H1 (cell line): ENCODE data around the gene LAYN. TPM values are rescaled to one million over a fixed set of nuclear protein-coding genes. Genes with fewer than 3 reads are reported as not detected.

Source experiments
- CTCF ChIA-PET: fragments of 300-600 bp; sonication (Branson Sonifier 250); formaldehyde crosslinking; loops from one replicate; lab custom pipeline; 2021; ENCODE audit not compliant: partially characterized antibody; lab: Charles Lee
- POLR2A ChIA-PET: fragments of 300-600 bp; sonication (Branson Sonifier 250); formaldehyde crosslinking; loops from one replicate; lab custom pipeline; 2021; ENCODE audit warnings: inconsistent platforms; ENCODE audit not compliant: partially characterized antibody; lab: Charles Lee
- DNase-seq, 2 experiments: peaks; one replicate each; pipeline versions ENCODE4 v3.0.0 to v3.0.0-alpha.2; 2010 to 2022; ENCODE audit warnings: low spot score in 2 of 2, low read depth in 1 of 2, mixed read lengths in 1 of 2
- FAIRE-seq: peaks from 2 replicates; lab custom pipeline; 2011; peaks lifted over from hg19 to GRCh38; lab: Jason Lieb, UNC
- H2AFZ ChIP-seq: 2 replicates; pipeline ENCODE4 v1.8.1; 2012; ENCODE audit warnings: low read length, inconsistent platforms
- H2AK5ac ChIP-seq: 2 replicates; pipeline ENCODE4 v1.6.1; 2013; ENCODE audit warnings: low read depth, low read length
- H2BK120ac ChIP-seq: replicated peaks from 2 replicates; pipeline ENCODE3; 2013; ENCODE audit warnings: low read depth, low read length, inconsistent platforms
- H2BK12ac ChIP-seq: 2 replicates; pipeline ENCODE4 v1.6.1; 2013; ENCODE audit warnings: low read depth, low read length
- H2BK15ac ChIP-seq: 2 replicates; pipeline ENCODE4 v1.6.1; 2013; ENCODE audit warnings: low read length
- H2BK20ac ChIP-seq: 2 replicates; pipeline ENCODE4 v1.6.1; 2013; ENCODE audit warnings: low read length
- H2BK5ac ChIP-seq: 2 replicates; pipeline ENCODE4 v1.6.1; 2013; ENCODE audit warnings: low read depth, low read length
- H3K14ac ChIP-seq: 2 replicates; pipeline ENCODE4 v1.6.1; 2013; ENCODE audit warnings: inconsistent platforms; ENCODE audit not compliant: insufficient read length
- H3K18ac ChIP-seq: 2 replicates; pipeline ENCODE4 v1.6.1; 2013; ENCODE audit warnings: low read length; ENCODE audit errors: extremely low read depth
- H3K23ac ChIP-seq: 2 replicates; pipeline ENCODE4 v1.6.1; 2013; ENCODE audit warnings: inconsistent platforms; ENCODE audit not compliant: insufficient read length
- H3K23me2 ChIP-seq: 2 replicates; pipeline ENCODE4 v1.6.1; 2013; ENCODE audit warnings: low read depth, low read length
- H3K27ac ChIP-seq: 2 replicates; pipeline ENCODE4 v1.6.1; 2011; ENCODE audit warnings: low read depth, low read length, inconsistent platforms
- H3K27me3 ChIP-seq, 4 experiments: replicated peaks in 1 of 4; 1 replicate in 1 of 4; 2 replicates in 3 of 4; pipeline versions ENCODE4 v1.6.1 to v1.8.1; 2011 to 2013; ENCODE audit warnings: low read length in 3 of 4, mild to moderate bottlenecking in 3 of 4, inconsistent platforms in 2 of 4, mixed read lengths in 2 of 4, moderate library complexity in 1 of 4; ENCODE audit not compliant: control insufficient read depth in 3 of 4, insufficient read depth in 3 of 4; ENCODE audit errors: extremely low read depth in 1 of 4
- H3K36me3 ChIP-seq, 4 experiments: 2 replicates each; pipeline versions ENCODE4 v1.6.1 to v1.8.1; 2011 to 2013; ENCODE audit warnings: mild to moderate bottlenecking in 4 of 4, low read length in 3 of 4, moderate library complexity in 2 of 4, control low read depth in 1 of 4, inconsistent platforms in 1 of 4; ENCODE audit not compliant: insufficient read depth in 4 of 4, control insufficient read depth in 2 of 4
- H3K4ac ChIP-seq: replicated peaks from 2 replicates; pipeline ENCODE3; 2013; ENCODE audit warnings: low read length, low read depth, mixed read lengths, inconsistent platforms; ENCODE audit not compliant: insufficient read length
- H3K4me1 ChIP-seq, 4 experiments: replicated peaks in 1 of 4; 1 replicate in 1 of 4; 2 replicates in 3 of 4; pipeline versions ENCODE4 v1.6.1 to v1.8.1; 2011 to 2013; ENCODE audit warnings: low read length in 3 of 4, inconsistent platforms in 2 of 4, mixed read lengths in 1 of 4; ENCODE audit not compliant: insufficient read depth in 4 of 4, control insufficient read depth in 3 of 4
- H3K4me2 ChIP-seq, 2 experiments: 2 replicates each; pipeline versions ENCODE4 v1.6.1 to v1.8.1; 2011 to 2013; ENCODE audit warnings: low read depth in 2 of 2, low read length in 2 of 2, control low read depth in 1 of 2, inconsistent platforms in 1 of 2, mild to moderate bottlenecking in 1 of 2; ENCODE audit not compliant: insufficient read depth in 1 of 2
- H3K4me3 ChIP-seq, 4 experiments: fragments of 200-600, 300-600 bp in 1 of 4; sonication (generic), shearing (Covaris generic), sonication (Bioruptor Twin) in 1 of 4; 2 replicates each; pipeline versions ENCODE4 v1.5.1 to v1.8.1; 2011 to 2016; ENCODE audit warnings: low read length in 4 of 4, low read depth in 3 of 4, control low read depth in 2 of 4, inconsistent platforms in 2 of 4, mild to moderate bottlenecking in 2 of 4, mixed read lengths in 1 of 4, moderate library complexity in 1 of 4; ENCODE audit not compliant: insufficient read depth in 2 of 4; ENCODE audit errors: extremely low read depth in 1 of 4
- H3K56ac ChIP-seq: replicated peaks from 2 replicates; pipeline ENCODE3; 2013; ENCODE audit warnings: low read depth, mild to moderate bottlenecking, mixed read lengths, low read length, inconsistent platforms; ENCODE audit not compliant: insufficient read length
- H3K79me1 ChIP-seq: 2 replicates; pipeline ENCODE4 v1.6.1; 2013; ENCODE audit warnings: low read depth, low read length, control low read depth
- H3K79me2 ChIP-seq, 2 experiments: 2 replicates each; pipeline versions ENCODE4 v1.6.1 to v1.8.1; 2012 to 2013; ENCODE audit warnings: low read length in 2 of 2, mild to moderate bottlenecking in 2 of 2, inconsistent platforms in 1 of 2; ENCODE audit not compliant: insufficient read depth in 2 of 2, control insufficient read depth in 1 of 2
- H3K9ac ChIP-seq, 4 experiments: replicated peaks in 1 of 4; 1 replicate in 1 of 4; 2 replicates in 3 of 4; pipeline versions ENCODE4 v1.6.1 to v1.8.1; 2011 to 2013; ENCODE audit warnings: low read depth in 3 of 4, low read length in 3 of 4, control low read depth in 2 of 4, mild to moderate bottlenecking in 2 of 4, moderate library complexity in 2 of 4, inconsistent platforms in 1 of 4; ENCODE audit errors: extremely low read depth in 1 of 4
- H3K9me3 ChIP-seq, 2 experiments: 2 replicates each; pipeline versions ENCODE4 v1.6.1 to v1.8.1; 2012 to 2013; ENCODE audit warnings: mild to moderate bottlenecking in 2 of 2, moderate library complexity in 2 of 2, control low read depth in 1 of 2, inconsistent platforms in 1 of 2, low read depth in 1 of 2, low read length in 1 of 2, mixed read lengths in 1 of 2; ENCODE audit not compliant: insufficient read depth in 2 of 2
- H4K20me1 ChIP-seq, 2 experiments: replicated peaks in 1 of 2; 2 replicates each; pipeline versions ENCODE3 to v1.8.1; 2011 to 2013; ENCODE audit warnings: inconsistent platforms in 2 of 2, low read length in 2 of 2, mild to moderate bottlenecking in 1 of 2; ENCODE audit not compliant: insufficient read depth in 2 of 2, control insufficient read depth in 1 of 2
- H4K5ac ChIP-seq: 2 replicates; pipeline ENCODE4 v1.6.1; 2013; ENCODE audit warnings: low read length, low read depth, mixed read lengths, inconsistent platforms; ENCODE audit not compliant: insufficient read length
- H4K8ac ChIP-seq: 2 replicates; pipeline ENCODE4 v1.8.0; 2013; ENCODE audit warnings: mild to moderate bottlenecking, moderate library complexity, low read length, inconsistent platforms; ENCODE audit not compliant: insufficient read depth; ENCODE audit errors: extremely low read depth
- H4K91ac ChIP-seq: replicated peaks from 2 replicates; pipeline ENCODE3; 2013; ENCODE audit warnings: low read length, mixed read lengths, inconsistent platforms; ENCODE audit not compliant: insufficient read length
- KDM4A ChIP-seq: IDR thresholded peaks from one replicate; pipeline ENCODE4 v1.7.1; 2012; ENCODE audit warnings: low read depth, mild to moderate bottlenecking, moderate library complexity, low read length, inconsistent platforms; ENCODE audit not compliant: severe bottlenecking
- polyA plus RNA-seq, 7 experiments: library from polyadenylated mRNA; depleted of rRNA in 3 of 7; stranded (reverse) in 5 of 7; unstranded in 2 of 7; fragments of >200 nt in 5 of 7; fragments of 200-250 nt in 2 of 7; gene quantifications; 1 replicate in 5 of 7; 2 replicates in 1 of 7; 4 replicates in 1 of 7; pipeline versions ENCODE4 v1.2.1 to v1.2.3, GENCODE V29; 2011 to 2013; ENCODE audit warnings: missing spikeins in 2 of 7, mixed read lengths in 2 of 7
- total RNA-seq: library from RNA; stranded (reverse); fragmentation: NEBNext Ultra II Directional; extraction: Animal tissue kit (Norgen Biotek cat#: 25700); gene quantifications from 2 replicates; pipeline ENCODE4 v1.2.1, GENCODE V29; 2021
- TF ChIP-seq, protein P1 (sequence below): IDR thresholded peaks from 2 replicates; pipeline ENCODE4 v1.6.1; 2012; ENCODE audit warnings: inconsistent platforms

Gene LAYN
- total and polyA plus RNA-seq, 2 of the 8 experiments (the other 6 are each of a cell fraction or from before 2014, with no cell fraction given) = 4.2 to 9.3 TPM

DNA sequence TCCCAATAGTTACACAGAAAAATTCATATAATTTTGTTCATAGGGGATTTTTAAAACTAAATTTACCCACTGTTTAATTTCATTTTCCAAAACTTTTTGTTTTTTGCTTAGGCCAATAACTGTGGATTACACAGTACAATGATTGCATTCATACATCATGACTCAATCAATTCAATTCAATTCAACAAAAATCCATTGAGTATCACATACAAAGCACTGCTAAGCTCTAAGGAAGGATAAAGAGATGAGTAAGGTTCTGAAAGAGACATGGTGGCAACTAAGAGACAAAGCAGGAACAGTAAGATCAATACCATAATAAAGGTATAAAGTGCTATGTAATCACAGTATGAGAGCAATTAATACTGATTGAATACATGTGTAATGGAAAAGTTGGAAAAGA, 9.4 kb upstream of the LAYN start:
- Histone ChIP-seq H3K27me3 (no peaks in the 10 kb centered on the region; a peak in 1 of 7 replicates), H3K79me1 (no peaks in the 10 kb centered on the region), H3K23me2 (no peaks in the 10 kb centered on the region), H2BK120ac (no peak overlapping the region), H3K4me3 (no peak overlapping the region), H3K36me3 (no peaks in the 10 kb centered on the region), H3K79me2 (no peaks in the 10 kb centered on the region), H3K14ac (no peak overlapping the region), H3K9me3 (no peaks in the 10 kb centered on the region), H2BK12ac (no peak overlapping the region), H4K8ac (no peak overlapping the region), H3K56ac (no peak overlapping the region), H4K91ac (no peak overlapping the region), H2BK15ac (no peak overlapping the region), H4K20me1 (no peaks in the 10 kb centered on the region), H3K9ac (no peak overlapping the region), H3K18ac (no peak overlapping the region), H3K4me1 (peaks cover 0 to 4% (median 0%) of the 10 kb centered on the region in 4 experiments; a peak in 1 of 7 replicates), H2AFZ (no peak overlapping the region), H2BK5ac (no peak overlapping the region), H3K27ac (no peak overlapping the region), H3K23ac (no peak overlapping the region), H4K5ac (no peak overlapping the region), H2AK5ac (no peak overlapping the region), H2BK20ac (no peak overlapping the region), H3K4me2 (no peak overlapping the region), H3K4ac (no peak overlapping the region)
- POLR2A ChIA-PET = interaction anchor here (0.9 to 1.4 kb wide), 3 partner anchors 9 to 33 kb away, joined by 3 to 4 read pairs (median 3); no protein-coding TSS in a partner anchor
- DNase-seq = no peak
- CTCF ChIA-PET = interaction anchor here (1.1 to 1.2 kb wide), 2 partner anchors 33 to 304 kb away, joined by 3 to 4 read pairs; no protein-coding TSS in a partner anchor
- FAIRE-seq = no peak
- no peak for TF ChIP-seq KDM4A
- TF ChIP-seq, protein P1, sequence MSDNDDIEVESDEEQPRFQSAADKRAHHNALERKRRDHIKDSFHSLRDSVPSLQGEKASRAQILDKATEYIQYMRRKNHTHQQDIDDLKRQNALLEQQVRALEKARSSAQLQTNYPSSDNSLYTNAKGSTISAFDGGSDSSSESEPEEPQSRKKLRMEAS = no peak
